OCI-LY1 (cell line): Measurements from ENCODE around the gene TUB.

Experiments
- H2AFZ ChIP-seq: fragments of 200-600 bp; sonication (generic), shearing (Covaris generic); 2 replicates; pipeline ENCODE4 v1.6.0; 2014; ENCODE audit warnings: antibody characterized with exemption, mild to moderate bottlenecking, low read length
- H3F3A ChIP-seq: fragments of 200-600 bp; sonication (generic), shearing (Covaris generic); 2 replicates; pipeline ENCODE4 v1.6.0; 2014; ENCODE audit warnings: mild to moderate bottlenecking, antibody characterized with exemption, low read length, moderate library complexity; ENCODE audit not compliant: insufficient read depth
- H3K27ac ChIP-seq: fragments of 200-600 bp; sonication (generic); 2 replicates; pipeline ENCODE4 v1.5.1; 2014; ENCODE audit warnings: low read length, mixed run types, mild to moderate bottlenecking, low read depth; ENCODE audit not compliant: poor library complexity, severe bottlenecking
- H3K27me3 ChIP-seq: fragments of 200-600 bp; sonication (generic); 2 replicates; pipeline ENCODE4 v1.6.0; 2014; ENCODE audit warnings: antibody characterized with exemption, mild to moderate bottlenecking, low read length, moderate library complexity; ENCODE audit not compliant: insufficient read depth
- H3K36me3 ChIP-seq: fragments of 200-600 bp; sonication (generic); 2 replicates; pipeline ENCODE4 v1.6.1; 2014; ENCODE audit warnings: mild to moderate bottlenecking, antibody characterized with exemption, low read length, moderate library complexity, mixed read lengths; ENCODE audit not compliant: insufficient read depth
- H3K4me1 ChIP-seq: fragments of 200-600 bp; sonication (generic); 2 replicates; pipeline ENCODE4 v1.5.1; 2014; ENCODE audit warnings: mild to moderate bottlenecking, low read length, moderate library complexity; ENCODE audit not compliant: insufficient read depth, severe bottlenecking
- H3K4me2 ChIP-seq: fragments of 200-600 bp; sonication (generic), shearing (Covaris generic); 2 replicates; pipeline ENCODE4 v1.6.1; 2014; ENCODE audit warnings: low read length
- H3K4me3 ChIP-seq: fragments of 200-600 bp; sonication (generic); 2 replicates; pipeline ENCODE4 v1.5.1; 2014; ENCODE audit warnings: low read length, low read depth, mild to moderate bottlenecking, mixed read lengths; ENCODE audit not compliant: poor library complexity, severe bottlenecking
- H3K79me2 ChIP-seq: fragments of 200-600 bp; shearing (Covaris generic); 2 replicates; pipeline ENCODE4 v1.6.1; 2016; ENCODE audit warnings: mixed run types, low read length, mixed read lengths; ENCODE audit not compliant: insufficient read depth
- H3K9ac ChIP-seq: fragments of 200-600 bp; sonication (generic), shearing (Covaris generic); 2 replicates; pipeline ENCODE4 v1.6.1; 2014; ENCODE audit warnings: mild to moderate bottlenecking, low read length, mixed read lengths
- H3K9me2 ChIP-seq: fragments of 200-600 bp; sonication (generic), shearing (Covaris generic); 2 replicates; pipeline ENCODE4 v1.6.1; 2014; ENCODE audit warnings: low read depth, mild to moderate bottlenecking, low read length, mixed read lengths
- H3K9me3 ChIP-seq: fragments of 200-600 bp; shearing (Covaris generic); 2 replicates; pipeline ENCODE4 v1.6.1; 2014; ENCODE audit warnings: low read length, mixed read lengths
- H4K20me1 ChIP-seq: fragments of 200-600 bp; sonication (generic), shearing (Covaris generic); 2 replicates; pipeline ENCODE4 v1.6.0; 2016; ENCODE audit warnings: mild to moderate bottlenecking, low read length; ENCODE audit not compliant: insufficient read depth
- CTCF ChIP-seq: fragments of 200-600 bp; sonication (generic), shearing (Covaris generic); IDR thresholded peaks from 2 replicates; pipeline ENCODE4 v1.5.1; 2017; ENCODE audit warnings: mild to moderate bottlenecking, antibody characterized with exemption, low read length, moderate library complexity, mixed read lengths
- EZH2 ChIP-seq: fragments of 200-600 bp; sonication (generic), shearing (Covaris generic); IDR thresholded peaks from 2 replicates; pipeline ENCODE4 v1.8.0; 2017; ENCODE audit warnings: borderline replicate concordance, mixed run types, mild to moderate bottlenecking, antibody characterized with exemption, low read length, moderate library complexity, mixed read lengths

TUB gene

GRCh38 chr11:8091721-8092120 is 10.7 kb downstream of the TUB start:
- no peak overlapping the region for H3K27ac ChIP-seq
- no peaks in the 10 kb centered on the region for H3K36me3 ChIP-seq
- H3K4me2 ChIP-seq = no peak overlapping the region
- H3K4me1 ChIP-seq = no peaks in the 10 kb centered on the region
- no peaks in the 10 kb centered on the region for H3K9me3 ChIP-seq
- H3K4me3 ChIP-seq = no peak overlapping the region
- H3K79me2 ChIP-seq = no peaks in the 10 kb centered on the region
- H2AFZ ChIP-seq = no peak overlapping the region
- H3K9me2 ChIP-seq = no peaks in the 10 kb centered on the region
- H3K27me3 ChIP-seq = no peaks in the 10 kb centered on the region
- no peaks in the 10 kb centered on the region for H3F3A ChIP-seq
- TF ChIP-seq CTCF (no peak), EZH2 (no peak)
- no peak overlapping the region for H3K9ac ChIP-seq
- no peaks in the 10 kb centered on the region for H4K20me1 ChIP-seq

GRCh38 chr11:8092587-8093424 is 11.8 kb downstream of the TUB start:
- H3K36me3 ChIP-seq = no peaks in the 10 kb centered on the region
- no peak overlapping the region for H3K4me3 ChIP-seq
- no peak overlapping the region for H3K27ac ChIP-seq
- H2AFZ ChIP-seq = no peak overlapping the region
- H3K79me2 ChIP-seq = no peaks in the 10 kb centered on the region
- H3K27me3 ChIP-seq = no peaks in the 10 kb centered on the region
- H3K9me2 ChIP-seq = no peaks in the 10 kb centered on the region
- H4K20me1 ChIP-seq = no peaks in the 10 kb centered on the region
- H3F3A ChIP-seq = no peaks in the 10 kb centered on the region
- H3K4me1 ChIP-seq = no peaks in the 10 kb centered on the region
- TF ChIP-seq EZH2 (no peak), CTCF (peak; percentile 68)
- H3K9ac ChIP-seq = no peak overlapping the region
- H3K4me2 ChIP-seq = peak overlapping the region; percentile 11; the same call in 1 of the 2 replicates
- no peaks in the 10 kb centered on the region for H3K9me3 ChIP-seq

GRCh38 chr11:8093931-8094575 is 13.0 kb downstream of the TUB start:
- no peak overlapping the region for H3K4me2 ChIP-seq
- no peaks in the 10 kb centered on the region for H4K20me1 ChIP-seq
- H3F3A ChIP-seq = no peaks in the 10 kb centered on the region
- H3K4me3 ChIP-seq = no peak overlapping the region
- H3K9me3 ChIP-seq = no peaks in the 10 kb centered on the region
- no peak overlapping the region for H3K27ac ChIP-seq
- TF ChIP-seq CTCF = no peak
- no peak for TF ChIP-seq EZH2
- H3K9ac ChIP-seq = no peak overlapping the region
- H3K36me3 ChIP-seq = no peaks in the 10 kb centered on the region
- no peak overlapping the region for H2AFZ ChIP-seq
- H3K79me2 ChIP-seq = no peaks in the 10 kb centered on the region
- H3K9me2 ChIP-seq = no peaks in the 10 kb centered on the region
- H3K4me1 ChIP-seq = no peaks in the 10 kb centered on the region
- H3K27me3 ChIP-seq = no peaks in the 10 kb centered on the region
